Prostate gland (tissue), 2 donors: ENCODE data around the gene PEX14.

ENCODE experiments used
- CTCF ChIP-seq, 4 experiments: fragments of 200-600 bp in 2 of 4; fragments of 450-650 bp in 2 of 4; sonication (generic) in 2 of 4; IDR thresholded peaks; 1 replicate in 3 of 4; 2 replicates in 1 of 4; pipeline ENCODE4 v1.5.1; 2016 to 2019; ENCODE audit warnings: antibody characterized with exemption in 4 of 4, mild to moderate bottlenecking in 2 of 4, moderate library complexity in 2 of 4
- POLR2A ChIP-seq: fragments of 450-650 bp; IDR thresholded peaks from one replicate; pipeline ENCODE4 v1.6.1; 2016; ENCODE audit warnings: antibody characterized with exemption, mild to moderate bottlenecking

GRCh38 chr1:10591010-10591409, 116.3 kb downstream of the PEX14 start:
- TF ChIP-seq CTCF (IDR thresholded peaks at IDR 0.05) (no peak), POLR2A (no peak)
